Sciatic nerve (tissue), 2 donors: ENCODE measurements around the gene DTNA. TPM values are rescaled to one million over a fixed set of nuclear protein-coding genes. Genes with fewer than 3 reads are reported as not detected.

ENCODE experiments used
- ATAC-seq: fragments of 200-7000 bp; cut with Tn5 transposase; one replicate; pipeline ENCODE4 v1.9.1; 2020; ENCODE audit warnings: mild to moderate bottlenecking, moderate library complexity
- DNase-seq: peaks from one replicate; pipeline ENCODE4 v3.0.0-alpha.2; 2020; ENCODE audit warnings: low spot score
- intact Hi-C: fragments of 100-400 bp; cut with DNase I; formaldehyde crosslinking; loops from one replicate; pipeline ENCODE4 v1.14.2; 2022
- total RNA-seq: library from RNA; stranded (reverse); fragmentation: NEBNext Ultra II Directional; extraction: Animal tissue kit (Norgen Biotek cat#: 25700); gene quantifications from one replicate; pipeline ENCODE4 v1.2.1, GENCODE V29; 2021
- donor health status: DM: no; HTN: no; CAD: no.
- donor health status: DM: no; HTN: no; CAD: no.

DTNA gene
- total RNA-seq, 1 donor from 2014 or later: 81.8 TPM

- intact Hi-C loops: no loop called here
- no peak for ATAC-seq
- no peak for DNase-seq
Observed at GRCh38 chr18:34757666-34758065, 47.6 kb downstream of the DTNA start.

- intact Hi-C loops: no loop called here
- DNase-seq: no peak
- ATAC-seq: no peak
Observed at GRCh38 chr18:34758378-34758948, 48.4 kb downstream of the DTNA start.

GRCh38 chr18:34760444-34760843, 50.3 kb downstream of the DTNA start:
- intact Hi-C loops: no loop called here
- no peak for ATAC-seq
- no peak for DNase-seq

DNA sequence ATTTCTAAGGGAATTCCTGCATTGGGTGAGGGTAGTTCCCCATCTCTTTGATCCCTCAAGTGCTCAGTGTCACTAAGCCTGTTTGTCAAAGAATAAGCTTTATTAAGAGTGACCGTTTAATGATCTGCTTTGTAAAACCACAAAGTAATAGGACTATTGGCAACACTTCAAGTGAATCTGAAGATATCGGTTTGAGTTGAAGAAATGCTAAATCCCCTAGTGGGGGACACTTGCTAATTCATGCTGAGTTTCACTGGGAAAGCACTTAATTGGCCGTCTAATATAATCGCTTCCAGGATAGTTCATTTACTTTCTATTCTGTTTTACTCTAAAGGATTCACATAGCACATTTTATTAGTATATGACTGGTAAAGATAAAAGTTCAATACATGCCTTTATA, 54.4 kb downstream of the DTNA start:
- no peak for ATAC-seq
- DNase-seq: no peak
- intact Hi-C loops: no loop called here

GRCh38 chr18:34767601-34768027, 57.5 kb downstream of the DTNA start:
- intact Hi-C loops: no loop called here
- no peak for DNase-seq
- no peak for ATAC-seq

GRCh38 chr18:34771958-34772357, 61.9 kb downstream of the DTNA start:
- intact Hi-C loops: no loop called here
- ATAC-seq (no peak), DNase-seq (no peak)

- ATAC-seq (no peak), DNase-seq (no peak)
- intact Hi-C loops: no loop called here
Observed at GRCh38 chr18:34772887-34773286, 62.8 kb downstream of the DTNA start.

DNA sequence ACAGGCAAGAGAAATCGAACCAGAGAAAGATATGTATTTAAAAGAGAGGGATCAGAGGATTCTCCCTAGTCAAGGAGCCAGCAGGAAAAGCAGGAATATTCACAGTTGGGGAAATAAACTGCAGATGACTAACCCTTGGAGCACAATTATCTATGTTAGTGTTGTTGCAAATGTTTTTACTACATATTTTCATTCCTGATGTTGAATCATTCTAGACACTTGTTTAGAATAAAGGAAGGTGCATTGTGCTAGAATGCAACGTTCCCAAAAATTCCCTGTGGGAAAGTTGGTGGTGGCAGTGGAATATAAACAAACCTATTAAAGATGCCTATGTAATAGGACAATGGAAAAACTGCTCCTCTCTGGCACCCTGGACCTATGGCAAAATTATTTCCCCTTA, 63.3 kb downstream of the DTNA start:
- DNase-seq: no peak
- ATAC-seq: no peak
- intact Hi-C loops: no loop called here

GRCh38 chr18:34773961-34774766, 64.1 kb downstream of the DTNA start:
- intact Hi-C loops: no loop called here

GRCh38 chr18:34775461-34775860, 65.4 kb downstream of the DTNA start:
- no peak for DNase-seq
- ATAC-seq: no peak
- intact Hi-C loops: no loop called here

More at GRCh38 chr18:34773961-34774766, 64.1 kb downstream of the DTNA start:
- ATAC-seq: peak; percentile 30
- DNase-seq: no peak

GRCh38 chr18:34779112-34779511, 69.0 kb downstream of the DTNA start:
- intact Hi-C loops: no loop called here
- DNase-seq (no peak), ATAC-seq (no peak)

DNA sequence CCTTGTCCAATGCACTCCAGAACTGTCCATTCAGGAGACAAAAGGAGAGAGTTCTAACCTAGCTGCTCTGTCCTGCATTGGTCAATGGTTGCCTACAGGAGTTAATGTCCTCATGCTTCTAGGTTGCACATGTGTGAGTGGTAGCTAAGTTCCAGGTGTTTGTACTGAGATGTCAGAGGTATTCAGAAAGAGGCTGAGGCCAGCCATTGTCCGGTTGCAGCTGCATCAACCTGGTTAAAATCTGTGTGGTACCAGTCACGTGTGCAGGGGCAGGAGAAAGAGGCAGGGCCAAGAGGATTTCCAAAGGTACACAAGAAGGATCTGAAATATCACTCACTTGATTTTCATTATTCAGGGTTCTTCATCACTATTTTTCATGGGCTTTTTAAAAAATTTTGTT, 70.8 kb downstream of the DTNA start:
- intact Hi-C loops: no loop called here
- ATAC-seq (no peak), DNase-seq (no peak)

DNA sequence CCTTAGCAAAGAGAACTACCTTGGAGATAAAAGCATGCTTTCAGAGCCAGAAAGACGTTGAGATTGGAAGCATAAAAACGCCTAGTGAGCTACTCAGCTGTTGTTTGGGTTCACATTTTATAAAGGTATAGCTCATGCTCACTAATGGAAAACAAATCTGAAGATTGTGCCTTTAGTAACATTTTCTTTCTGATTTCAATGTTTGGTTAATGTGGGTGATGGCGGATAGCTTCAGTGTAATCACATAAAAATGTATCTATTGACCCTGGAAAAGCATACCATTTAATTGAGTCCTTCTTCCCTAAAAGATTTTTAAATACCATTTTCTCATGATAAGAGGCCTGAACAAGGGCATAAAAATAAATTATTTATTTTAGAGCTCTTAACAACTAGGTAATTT, 73.4 kb downstream of the DTNA start:
- DNase-seq (no peak), ATAC-seq (no peak)
- intact Hi-C loops: no loop called here

GRCh38 chr18:34786162-34786741, 76.2 kb downstream of the DTNA start:
- DNase-seq (no peak), ATAC-seq (no peak)
- intact Hi-C loops: no loop called here

DNA sequence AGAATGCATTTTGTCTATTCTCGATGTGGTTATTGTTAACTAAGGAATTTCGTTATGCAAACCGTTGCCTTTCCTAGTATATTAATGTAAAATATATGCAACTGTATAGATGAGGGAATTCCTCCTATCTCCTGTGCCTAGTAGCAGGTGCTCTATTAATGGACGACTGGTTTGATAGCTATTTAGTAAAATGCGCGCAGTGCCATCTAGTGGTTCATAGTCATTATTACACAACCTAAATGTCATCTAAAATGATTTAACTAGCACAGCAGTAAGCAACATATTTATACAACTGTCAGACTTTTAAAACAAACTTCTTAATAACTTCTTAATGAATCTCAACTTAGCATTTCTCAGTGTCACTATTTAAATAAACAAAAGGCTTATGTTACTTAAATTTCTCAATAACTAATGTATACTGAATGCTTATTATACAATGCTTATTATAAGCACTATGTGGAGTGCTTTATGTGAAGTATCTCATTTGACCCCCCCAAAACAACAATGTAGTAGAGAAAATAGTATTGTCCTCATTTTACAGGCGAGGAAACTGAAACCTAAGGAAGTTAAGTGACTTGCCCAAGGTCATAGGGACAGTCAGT, 77.9 kb downstream of the DTNA start:
- DNase-seq (no peak), ATAC-seq (peak; percentile 56)
- intact Hi-C loops: no loop called here

DNA sequence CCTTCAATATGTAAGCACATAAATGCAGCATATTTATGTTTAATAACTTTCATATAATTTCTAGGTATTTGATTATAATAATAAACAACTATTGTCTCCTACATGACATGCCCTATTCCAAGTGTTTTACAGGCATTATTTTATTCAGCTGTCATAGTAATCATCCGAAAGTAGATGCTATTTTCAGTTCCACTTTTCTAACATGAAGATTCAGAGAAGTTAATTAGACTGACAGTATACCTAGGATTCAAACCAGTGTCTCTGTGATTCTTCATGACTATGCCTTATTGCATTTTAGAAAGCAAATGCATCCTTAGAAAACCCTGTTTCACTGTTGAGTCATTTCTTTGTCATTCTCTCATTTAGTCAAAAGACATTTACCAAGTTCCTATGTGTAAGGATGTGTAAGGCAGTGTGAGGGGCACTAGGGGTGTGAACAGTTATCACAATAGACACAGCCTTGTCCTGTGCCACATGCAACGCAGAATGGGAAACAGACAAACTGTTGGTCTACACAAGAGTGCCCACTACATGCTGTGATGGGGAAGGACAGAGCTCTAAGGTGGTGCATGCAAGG, 79.8 kb downstream of the DTNA start:
- DNase-seq (no peak), ATAC-seq (no peak)
- intact Hi-C loops: no loop called here

DNA sequence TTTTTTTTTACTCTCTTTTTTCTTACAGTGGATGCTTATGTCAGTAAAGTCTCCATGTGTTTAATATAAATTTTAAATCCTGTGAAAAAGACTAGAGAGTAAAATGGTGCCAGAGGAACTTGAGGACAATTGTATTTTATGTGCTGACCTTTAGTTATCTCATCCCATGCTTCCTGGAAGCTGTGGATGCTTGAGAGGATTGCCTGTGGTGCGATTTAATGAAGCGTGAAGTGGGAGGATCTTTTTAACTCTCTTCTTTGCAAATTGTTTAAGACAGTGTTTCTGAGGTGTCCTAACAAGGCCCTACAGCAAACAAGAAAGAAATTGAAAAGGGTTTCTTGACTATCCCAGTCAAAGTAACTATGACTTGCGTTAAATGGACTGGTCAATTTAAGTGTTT, 84.2 kb downstream of the DTNA start:
- intact Hi-C loops: no loop called here
- no peak for ATAC-seq
- DNase-seq: no peak

DNA sequence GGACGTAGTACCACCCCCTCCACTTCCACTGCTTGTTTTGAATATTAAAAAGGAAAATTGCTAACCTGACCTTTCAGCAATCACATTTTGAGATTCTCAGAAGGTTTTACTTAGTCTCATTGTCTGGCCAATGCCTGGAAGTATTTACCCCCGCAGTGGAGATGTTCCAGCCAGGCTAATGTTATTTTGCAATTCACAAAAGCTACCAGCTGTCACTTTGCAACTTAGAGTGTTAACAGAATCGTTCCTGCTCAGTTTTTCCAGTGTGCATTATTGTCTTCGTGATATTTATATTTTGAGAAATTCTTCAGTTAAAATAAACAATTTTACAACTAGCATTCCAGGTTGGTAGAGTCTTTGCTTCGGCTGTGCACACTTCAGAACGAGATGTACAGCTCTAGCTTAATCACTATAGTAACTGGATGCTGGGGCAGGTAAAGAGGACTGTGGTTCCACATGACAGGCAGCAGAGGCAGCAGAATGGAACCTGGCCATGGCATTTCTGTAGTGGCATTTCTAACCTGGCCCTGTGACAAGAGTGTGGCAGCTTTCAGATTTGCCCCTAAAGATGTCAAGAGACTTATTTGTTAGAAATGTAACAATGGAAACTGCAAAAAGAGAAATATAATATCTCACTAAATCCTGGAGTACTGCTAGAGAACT, 85.1 kb downstream of the DTNA start:
- ATAC-seq (no peak), DNase-seq (no peak)
- intact Hi-C loops: no loop called here

GRCh38 chr18:34796035-34796657, 86.0 kb downstream of the DTNA start:
- no peak for DNase-seq
- intact Hi-C loops: no loop called here
- ATAC-seq: no peak
